Trophoblast cell (in vitro differentiated cells and primary cell): ENCODE data around the gene KRTAP10-4.

Source experiments
- DNase-seq, 2 donors: peaks; one replicate each; pipeline ENCODE4 v3.0.0-alpha.2; 2016
- H2AFZ ChIP-seq: 2 replicates; pipeline ENCODE4 v1.6.1; 2013; ENCODE audit warnings: low read length, moderate library complexity, mild to moderate bottlenecking; ENCODE audit not compliant: insufficient read depth, poor library complexity
- H2AK5ac ChIP-seq: 2 replicates; pipeline ENCODE4 v1.6.1; 2013; ENCODE audit warnings: mild to moderate bottlenecking, low read length
- H2BK120ac ChIP-seq: 2 replicates; pipeline ENCODE4 v1.6.1; 2013; ENCODE audit warnings: low read length, mild to moderate bottlenecking, moderate library complexity; ENCODE audit not compliant: insufficient read depth, poor library complexity
- H2BK12ac ChIP-seq: 2 replicates; pipeline ENCODE4 v1.6.1; 2013; ENCODE audit warnings: mild to moderate bottlenecking, low read length, moderate library complexity
- H2BK5ac ChIP-seq: 2 replicates; pipeline ENCODE4 v1.6.1; 2013; ENCODE audit warnings: low read length, low read depth, moderate library complexity, mild to moderate bottlenecking; ENCODE audit not compliant: poor library complexity
- H3K14ac ChIP-seq: 2 replicates; pipeline ENCODE4 v1.6.1; 2013; ENCODE audit warnings: mild to moderate bottlenecking, low read length
- H3K18ac ChIP-seq: 2 replicates; pipeline ENCODE4 v1.6.1; 2013; ENCODE audit warnings: mild to moderate bottlenecking, low read length
- H3K23ac ChIP-seq: 2 replicates; pipeline ENCODE4 v1.6.1; 2013; ENCODE audit warnings: low read length
- H3K27ac ChIP-seq: 2 replicates; pipeline ENCODE4 v1.5.1; 2013; ENCODE audit warnings: low read depth, mild to moderate bottlenecking, inconsistent platforms, low read length, moderate library complexity
- H3K27me3 ChIP-seq: 2 replicates; pipeline ENCODE4 v1.6.1; 2013; ENCODE audit warnings: inconsistent platforms, mild to moderate bottlenecking, low read length, moderate library complexity; ENCODE audit not compliant: insufficient read depth
- H3K36me3 ChIP-seq, 2 experiments: 1 replicate in 1 of 2; 2 replicates in 1 of 2; pipeline ENCODE4 v1.6.1; 2013; ENCODE audit warnings: low read length in 2 of 2, mild to moderate bottlenecking in 2 of 2, moderate library complexity in 1 of 2; ENCODE audit not compliant: insufficient read depth in 2 of 2, control insufficient read depth in 1 of 2
- H3K4ac ChIP-seq: 2 replicates; pipeline ENCODE4 v1.6.1; 2013; ENCODE audit warnings: low read depth, mild to moderate bottlenecking, low read length, moderate library complexity
- H3K4me1 ChIP-seq, 2 experiments: 1 replicate in 1 of 2; 2 replicates in 1 of 2; pipeline ENCODE4 v1.6.1; 2013; ENCODE audit warnings: low read length in 2 of 2, mild to moderate bottlenecking in 2 of 2, moderate library complexity in 1 of 2; ENCODE audit not compliant: insufficient read depth in 2 of 2, control insufficient read depth in 1 of 2
- H3K4me2 ChIP-seq: 2 replicates; pipeline ENCODE4 v1.6.1; 2013; ENCODE audit warnings: inconsistent platforms, mild to moderate bottlenecking, low read length, moderate library complexity
- H3K4me3 ChIP-seq: 2 replicates; pipeline ENCODE4 v1.5.1; 2013; ENCODE audit warnings: mild to moderate bottlenecking, low read depth, low read length, inconsistent platforms
- H3K79me1 ChIP-seq: one replicate; pipeline ENCODE4 v1.6.1; 2013; ENCODE audit warnings: low read length
- H3K79me2 ChIP-seq: 2 replicates; pipeline ENCODE4 v1.6.1; 2013; ENCODE audit warnings: low read length, mild to moderate bottlenecking; ENCODE audit not compliant: control insufficient read depth, insufficient read depth, poor library complexity
- H3K9ac ChIP-seq: 2 replicates; pipeline ENCODE4 v1.6.1; 2013; ENCODE audit warnings: mild to moderate bottlenecking, low read length
- H3K9me3 ChIP-seq: 2 replicates; pipeline ENCODE4 v1.6.1; 2013; ENCODE audit warnings: low read depth, mild to moderate bottlenecking, control low read depth, inconsistent platforms, low read length; ENCODE audit not compliant: insufficient read depth
- H4K12ac ChIP-seq: 2 replicates; pipeline ENCODE4 v1.6.1; 2013; ENCODE audit warnings: low read depth, mild to moderate bottlenecking, low read length, moderate library complexity
- H4K8ac ChIP-seq: 2 replicates; pipeline ENCODE4 v1.6.1; 2013; ENCODE audit warnings: low read depth, mild to moderate bottlenecking, low read length, moderate library complexity
- H4K91ac ChIP-seq: one replicate; pipeline ENCODE4 v1.6.1; 2013; ENCODE audit warnings: low read depth, mild to moderate bottlenecking, low read length, moderate library complexity
- WGBS: extraction: QIAGEN DNeasy Blood & Tissue Kit; methylation state at CpG from one replicate; pipeline ENCODE4 v1.1.7; 2013; ENCODE audit warnings: missing lambda C conversion rate; ENCODE audit not compliant: insufficient read length, insufficient coverage; ENCODE audit errors: extremely low coverage; 5-methylcytosine and 5-hydroxymethylcytosine counted together

Gene KRTAP10-4

DNA sequence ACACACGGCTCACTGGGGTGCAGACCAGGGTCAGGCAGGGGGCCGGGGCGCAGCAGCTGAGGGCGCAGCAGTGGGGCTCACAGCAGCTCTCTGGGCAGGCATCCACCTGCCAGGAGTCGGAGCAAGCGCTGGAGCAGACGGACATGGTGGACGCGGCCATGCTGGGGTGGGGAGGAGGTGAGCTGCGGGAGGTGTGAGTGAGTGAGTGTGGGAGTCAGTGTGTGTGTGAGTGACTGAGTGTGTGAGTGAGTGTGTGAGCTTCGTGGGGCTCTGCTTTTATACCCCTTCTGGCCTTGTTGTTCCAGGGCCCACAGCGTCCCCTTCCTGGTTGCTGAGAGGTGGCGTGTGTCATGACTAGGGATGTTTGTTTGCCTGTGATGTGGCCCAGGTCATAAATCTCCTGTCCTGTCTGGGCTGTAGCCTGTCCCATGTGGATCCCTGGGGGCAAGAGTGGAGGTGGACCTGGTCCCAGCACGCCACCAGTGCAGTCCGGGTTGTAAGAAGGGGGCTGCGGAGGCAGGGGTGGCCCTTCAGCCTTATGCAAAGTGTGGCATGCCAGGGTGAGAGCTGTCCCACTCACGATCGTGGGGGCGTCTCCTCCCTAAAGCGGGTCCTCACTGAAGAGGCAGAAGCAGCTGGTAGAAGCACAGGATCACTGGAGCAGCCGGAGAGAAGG is 33.4 kb upstream of the KRTAP10-4 start, which contains the start of gene KRTAP10-1:
Gene KRTAP10-1, minus strand, starts transcription at position 205 of the 676 bp plus-strand sequence. Its CDS starts 45 bp downstream, at position 160.
- Histone ChIP-seq H3K4me3 (no peak within 1 kb of the TSS), H4K91ac (no peak within 1 kb of the TSS), H2AFZ (no peak within 1 kb of the TSS), H3K23ac (no peak within 1 kb of the TSS), H2BK12ac (no peak within 1 kb of the TSS), H4K8ac (no peak within 1 kb of the TSS), H3K9ac (no peak within 1 kb of the TSS), H3K9me3 (peaks cover 2% of the 10 kb centered on the region), H3K18ac (no peak within 1 kb of the TSS), H2AK5ac (no peak within 1 kb of the TSS), H3K4me1 (no peaks in the 10 kb centered on the region), H3K27me3 (no peaks in the 10 kb centered on the region), H3K79me2 (no peaks in the 10 kb centered on the region), H2BK120ac (no peak within 1 kb of the TSS), H3K14ac (no peak within 1 kb of the TSS), H4K12ac (no peak within 1 kb of the TSS), H3K27ac (no peak within 1 kb of the TSS), H3K79me1 (no peaks in the 10 kb centered on the region), H3K36me3 (no peaks in the 10 kb centered on the region), H3K4ac (no peak within 1 kb of the TSS), H2BK5ac (no peak within 1 kb of the TSS), H3K4me2 (no peak within 1 kb of the TSS)
- no CpG with 5 or more reads among the region's 21 CpGs for WGBS
- no peak for DNase-seq

DNA sequence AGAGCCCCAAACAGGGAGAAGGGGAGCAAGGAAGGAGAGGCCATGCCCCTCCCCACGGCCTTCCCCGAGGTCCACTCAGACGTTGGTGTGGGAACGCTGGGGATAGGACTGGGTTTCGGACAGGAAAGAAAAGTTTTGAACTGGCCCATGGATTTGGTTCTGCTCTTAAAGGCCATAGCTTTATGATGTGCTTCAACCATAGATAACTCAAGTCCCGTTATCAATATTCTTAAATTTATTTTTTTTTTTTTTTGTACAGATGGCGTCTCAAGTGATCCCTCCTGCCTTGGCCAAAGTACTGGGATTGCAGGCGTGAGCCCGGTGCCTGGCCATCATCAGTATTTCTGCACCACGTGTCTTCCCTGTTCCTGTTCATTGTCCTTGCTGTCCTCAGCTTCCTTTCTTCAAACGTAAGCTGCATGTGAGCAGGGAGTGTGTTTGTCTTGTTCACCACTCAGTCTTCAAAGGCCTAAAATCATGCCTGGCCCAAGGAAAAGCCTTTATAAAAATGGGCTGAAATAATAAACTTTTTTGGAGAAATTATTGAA is 32.7 kb upstream of the KRTAP10-4 start:
- H3K27me3 ChIP-seq = no peaks in the 10 kb centered on the region
- no peak overlapping the region for H3K14ac ChIP-seq
- no peaks in the 10 kb centered on the region for H3K36me3 ChIP-seq
- no peaks in the 10 kb centered on the region for H3K79me2 ChIP-seq
- H3K4ac ChIP-seq = no peak overlapping the region
- no peak for DNase-seq
- WGBS = no CpG with 5 or more reads among the region's 11 CpGs
- H3K18ac ChIP-seq = no peak overlapping the region
- no peak overlapping the region for H2AFZ ChIP-seq
- no peaks in the 10 kb centered on the region for H3K79me1 ChIP-seq
- H3K9ac ChIP-seq = no peak overlapping the region
- H4K91ac ChIP-seq = no peak overlapping the region
- no peak overlapping the region for H2BK5ac ChIP-seq
- H2AK5ac ChIP-seq = no peak overlapping the region
- no peak overlapping the region for H3K4me3 ChIP-seq
- H2BK120ac ChIP-seq = no peak overlapping the region
- no peak overlapping the region for H4K12ac ChIP-seq
- H3K4me2 ChIP-seq = no peak overlapping the region
- no peak overlapping the region for H2BK12ac ChIP-seq
- peaks cover 2% of the 10 kb centered on the region for H3K9me3 ChIP-seq
- no peak overlapping the region for H3K23ac ChIP-seq
- no peak overlapping the region for H4K8ac ChIP-seq
- H3K4me1 ChIP-seq = no peaks in the 10 kb centered on the region
- no peak overlapping the region for H3K27ac ChIP-seq

DNA sequence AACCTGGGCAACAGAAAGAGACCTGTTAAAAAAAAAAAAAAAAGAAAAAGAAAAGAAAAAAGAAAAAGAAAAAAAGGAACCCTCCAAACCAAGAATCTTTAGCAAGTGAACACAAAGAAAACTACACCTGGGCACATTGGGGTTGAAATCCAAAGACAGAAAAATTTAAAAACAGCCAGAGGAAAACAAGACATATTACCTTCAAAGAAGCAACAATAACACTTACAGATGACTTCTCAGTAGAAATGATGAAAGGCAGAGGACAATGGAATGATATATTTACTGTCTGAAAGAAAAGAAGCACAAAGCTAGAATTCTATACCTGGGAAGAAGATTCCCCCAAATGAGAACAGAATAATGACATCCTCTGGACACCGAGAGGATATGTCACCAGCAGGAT is 30.8 kb upstream of the KRTAP10-4 start:
- Histone ChIP-seq H3K79me2 (no peaks in the 10 kb centered on the region), H3K4me1 (no peaks in the 10 kb centered on the region), H2AFZ (no peak overlapping the region), H2AK5ac (no peak overlapping the region), H3K27ac (no peak overlapping the region), H2BK5ac (no peak overlapping the region), H3K18ac (no peak overlapping the region), H3K9ac (no peak overlapping the region), H4K91ac (no peak overlapping the region), H3K4me3 (no peak overlapping the region), H3K9me3 (peaks cover 4% of the 10 kb centered on the region), H3K4ac (no peak overlapping the region), H3K36me3 (no peaks in the 10 kb centered on the region), H4K8ac (no peak overlapping the region), H3K23ac (no peak overlapping the region), H3K27me3 (no peaks in the 10 kb centered on the region), H2BK120ac (no peak overlapping the region), H3K4me2 (no peak overlapping the region), H3K79me1 (no peaks in the 10 kb centered on the region), H3K14ac (no peak overlapping the region), H2BK12ac (no peak overlapping the region), H4K12ac (no peak overlapping the region)
- WGBS = no CpG with 5 or more reads among the region's 1 CpG
- no peak for DNase-seq

DNA sequence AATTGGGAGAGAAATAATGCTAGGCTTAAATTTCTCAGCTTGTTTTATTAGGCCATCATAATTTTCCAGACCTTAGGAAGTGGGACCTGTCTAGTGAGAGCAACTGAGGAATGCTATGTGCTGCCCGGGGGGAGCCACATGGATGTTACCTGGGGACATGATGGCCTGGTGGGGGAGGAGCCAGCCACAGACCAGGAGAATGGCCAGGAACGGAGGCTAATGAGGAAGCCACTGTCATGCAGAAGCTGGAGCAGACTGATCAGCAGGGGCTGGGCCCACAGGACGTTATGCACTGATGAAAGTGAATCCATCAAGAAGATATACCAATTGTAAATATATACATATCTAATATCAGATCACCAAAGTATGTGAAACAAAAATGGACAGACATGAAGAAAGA is 29.0 kb upstream of the KRTAP10-4 start:
- Histone ChIP-seq H2AK5ac (no peak overlapping the region), H3K27me3 (no peaks in the 10 kb centered on the region), H3K36me3 (peaks cover 0 to 2% of the 10 kb centered on the region in 2 experiments), H2AFZ (no peak overlapping the region), H3K4me3 (no peak overlapping the region), H2BK12ac (no peak overlapping the region), H3K4me2 (no peak overlapping the region), H3K23ac (no peak overlapping the region), H3K27ac (no peak overlapping the region), H3K9ac (no peak overlapping the region), H3K14ac (no peak overlapping the region), H4K12ac (no peak overlapping the region), H3K79me2 (no peaks in the 10 kb centered on the region), H3K79me1 (peaks cover 6% of the 10 kb centered on the region), H3K18ac (no peak overlapping the region), H2BK120ac (no peak overlapping the region), H4K8ac (no peak overlapping the region), H3K4me1 (peaks cover 0 to 5% of the 10 kb centered on the region in 2 experiments), H2BK5ac (no peak overlapping the region), H4K91ac (no peak overlapping the region), H3K9me3 (peaks cover 8% of the 10 kb centered on the region), H3K4ac (no peak overlapping the region)
- no CpG with 5 or more reads among the region's 3 CpGs for WGBS
- no peak for DNase-seq
